Omental fat pad (tissue), 4 donors: ENCODE results near the gene CFAP221. TPM values are rescaled to one million over a fixed set of nuclear protein-coding genes. Genes with fewer than 3 reads are reported as not detected.

Experiments used
- ATAC-seq: fragments of 150-250 bp; one replicate; pipeline ENCODE4 v1.9.1; 2016; ENCODE audit warnings: mild to moderate bottlenecking, moderate library complexity; ENCODE audit not compliant: low FRiP score
- DNase-seq: peaks from one replicate; pipeline ENCODE4 v3.0.0-alpha.2; 2019; ENCODE audit warnings: low spot score
- total RNA-seq, 4 donors: library from RNA; depleted of rRNA; stranded (reverse); fragments of >200 nt; gene quantifications; one replicate each; pipeline ENCODE4 v1.1.0, GENCODE V29; 2016
- TF ChIP-seq, protein P1 (sequence below), 3 donors: fragments of 450-650 bp; IDR thresholded peaks; one replicate each; pipeline ENCODE4 v1.5.1; 2016 to 2017; ENCODE audit warnings: antibody characterized with exemption in 3 of 3, mild to moderate bottlenecking in 3 of 3, moderate library complexity in 2 of 3

The CFAP221 gene
- total RNA-seq, 4 donors from 2014 or later = 1.2 to 1.7 (median 1.3) TPM; not detected in 1

DNA sequence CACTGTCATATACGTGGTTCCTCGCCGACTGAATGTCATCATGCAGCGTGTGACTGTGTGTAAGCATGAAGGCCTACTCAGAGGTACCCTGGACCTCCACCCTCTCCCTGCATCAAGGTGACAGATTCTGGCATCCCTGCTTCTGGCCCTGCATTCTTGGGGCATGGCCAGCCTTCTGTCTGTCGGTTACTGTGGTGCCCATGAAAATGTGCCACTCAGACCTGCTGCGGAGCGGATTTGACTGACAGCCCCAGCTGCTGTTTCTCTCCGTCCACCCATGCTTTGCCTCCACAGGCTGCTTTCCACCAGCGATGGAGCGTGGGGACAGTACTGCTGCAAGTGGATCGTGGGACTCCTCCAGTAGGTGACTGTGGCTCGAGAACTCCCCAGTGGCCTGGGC, 144.4 kb downstream of the CFAP221 start:
- DNase-seq = no peak
- no peak for ATAC-seq
- TF ChIP-seq, protein P1, sequence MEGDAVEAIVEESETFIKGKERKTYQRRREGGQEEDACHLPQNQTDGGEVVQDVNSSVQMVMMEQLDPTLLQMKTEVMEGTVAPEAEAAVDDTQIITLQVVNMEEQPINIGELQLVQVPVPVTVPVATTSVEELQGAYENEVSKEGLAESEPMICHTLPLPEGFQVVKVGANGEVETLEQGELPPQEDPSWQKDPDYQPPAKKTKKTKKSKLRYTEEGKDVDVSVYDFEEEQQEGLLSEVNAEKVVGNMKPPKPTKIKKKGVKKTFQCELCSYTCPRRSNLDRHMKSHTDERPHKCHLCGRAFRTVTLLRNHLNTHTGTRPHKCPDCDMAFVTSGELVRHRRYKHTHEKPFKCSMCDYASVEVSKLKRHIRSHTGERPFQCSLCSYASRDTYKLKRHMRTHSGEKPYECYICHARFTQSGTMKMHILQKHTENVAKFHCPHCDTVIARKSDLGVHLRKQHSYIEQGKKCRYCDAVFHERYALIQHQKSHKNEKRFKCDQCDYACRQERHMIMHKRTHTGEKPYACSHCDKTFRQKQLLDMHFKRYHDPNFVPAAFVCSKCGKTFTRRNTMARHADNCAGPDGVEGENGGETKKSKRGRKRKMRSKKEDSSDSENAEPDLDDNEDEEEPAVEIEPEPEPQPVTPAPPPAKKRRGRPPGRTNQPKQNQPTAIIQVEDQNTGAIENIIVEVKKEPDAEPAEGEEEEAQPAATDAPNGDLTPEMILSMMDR (IDR thresholded peaks at IDR 0.05) = no peak

DNA sequence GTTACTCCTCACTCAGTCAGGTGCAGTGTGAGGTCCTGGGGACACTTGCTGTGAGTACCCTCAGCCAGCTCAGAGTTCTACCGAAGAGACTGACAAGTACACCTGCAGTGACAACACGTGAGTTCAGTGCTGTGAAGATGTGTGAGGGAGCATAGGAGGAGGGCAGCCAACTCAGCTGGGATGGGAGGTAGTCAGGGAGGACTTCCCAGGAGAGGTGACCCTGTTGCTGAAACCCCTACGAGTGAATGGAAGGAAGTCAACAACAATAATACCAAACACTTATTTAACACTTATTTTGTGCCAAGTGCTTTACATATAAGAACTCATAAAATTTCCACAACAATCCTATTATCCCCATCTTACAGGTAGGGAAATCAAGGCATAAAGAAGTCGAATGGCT, 145.0 kb downstream of the CFAP221 start:
- TF ChIP-seq, protein P1 (IDR thresholded peaks at IDR 0.05) = no peak
- DNase-seq (no peak), ATAC-seq (no peak)

DNA sequence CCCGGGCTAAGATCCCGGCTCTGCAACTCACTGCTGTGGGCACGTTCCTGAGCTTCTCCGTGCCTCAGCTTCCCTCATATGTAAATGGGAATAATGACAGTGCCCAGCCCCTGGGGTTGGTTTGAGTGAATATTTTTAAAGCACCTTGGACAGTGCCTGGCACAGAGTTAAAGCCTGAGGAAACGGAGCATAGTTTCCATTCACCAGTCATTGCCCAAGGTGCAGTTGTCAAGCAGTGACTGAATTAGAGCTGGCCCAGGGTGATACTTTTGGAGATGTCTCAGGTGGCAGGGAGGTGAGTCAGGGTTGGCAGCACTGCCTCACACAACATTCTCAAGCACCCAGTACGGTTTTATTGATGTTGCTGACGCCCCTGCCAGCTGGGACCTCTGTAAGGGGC, 146.9 kb downstream of the CFAP221 start:
- no peak for ATAC-seq
- TF ChIP-seq, protein P1 (IDR thresholded peaks at IDR 0.05) = no peak
- DNase-seq = no peak

DNA sequence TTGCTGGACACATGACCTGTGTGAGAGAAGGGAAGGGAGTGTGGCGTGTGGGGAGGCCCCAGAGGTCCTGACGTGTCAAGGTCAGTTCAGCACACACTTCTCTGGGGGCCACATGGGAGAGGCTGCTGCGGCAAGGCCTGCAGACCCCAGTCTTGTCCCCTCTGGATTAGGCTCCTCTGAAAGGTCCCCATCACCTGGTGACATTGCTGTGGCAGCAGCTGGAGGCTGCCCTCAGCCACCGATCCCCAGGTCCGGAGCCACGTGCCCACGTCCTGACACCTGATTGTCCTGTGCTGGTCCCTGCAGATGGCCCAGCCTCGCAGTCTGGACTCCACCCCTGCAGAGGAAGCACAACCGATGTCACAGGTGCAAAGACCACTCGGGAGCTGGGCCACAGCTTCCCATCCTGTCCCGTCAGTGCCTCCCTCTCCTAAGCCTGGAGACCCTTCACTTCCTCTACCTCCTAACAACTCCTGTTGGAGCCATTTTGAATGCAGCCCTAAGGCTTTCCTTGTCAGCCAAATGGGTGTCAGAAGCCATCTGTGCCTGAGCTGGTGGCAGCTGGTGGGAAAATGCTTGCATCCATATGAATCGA, 147.5 kb downstream of the CFAP221 start:
- DNase-seq = no peak
- TF ChIP-seq, protein P1 (IDR thresholded peaks at IDR 0.05) = no peak
- no peak for ATAC-seq

DNA sequence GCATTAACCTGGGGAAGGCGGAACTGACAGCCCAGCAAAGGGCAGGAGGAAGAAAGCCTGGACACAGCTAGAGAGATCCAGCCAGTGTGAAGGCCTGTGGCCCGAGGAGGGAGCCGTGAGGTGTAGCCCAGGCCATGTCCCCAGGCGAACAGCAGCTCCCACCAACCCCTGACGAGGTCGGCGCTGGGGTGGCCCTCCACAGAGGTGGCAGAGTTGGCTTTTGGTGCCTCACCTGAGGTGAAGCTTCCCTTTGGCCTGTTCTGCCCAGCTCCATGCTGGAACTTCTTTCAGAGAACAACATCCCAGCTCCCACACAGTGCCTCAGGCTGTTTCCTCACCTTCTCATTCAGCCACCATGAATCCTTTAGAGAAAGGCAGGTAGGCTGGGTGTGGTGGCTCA, 148.1 kb downstream of the CFAP221 start:
- ATAC-seq (no peak), DNase-seq (no peak)
- TF ChIP-seq, protein P1 (IDR thresholded peaks at IDR 0.05) = no peak

DNA sequence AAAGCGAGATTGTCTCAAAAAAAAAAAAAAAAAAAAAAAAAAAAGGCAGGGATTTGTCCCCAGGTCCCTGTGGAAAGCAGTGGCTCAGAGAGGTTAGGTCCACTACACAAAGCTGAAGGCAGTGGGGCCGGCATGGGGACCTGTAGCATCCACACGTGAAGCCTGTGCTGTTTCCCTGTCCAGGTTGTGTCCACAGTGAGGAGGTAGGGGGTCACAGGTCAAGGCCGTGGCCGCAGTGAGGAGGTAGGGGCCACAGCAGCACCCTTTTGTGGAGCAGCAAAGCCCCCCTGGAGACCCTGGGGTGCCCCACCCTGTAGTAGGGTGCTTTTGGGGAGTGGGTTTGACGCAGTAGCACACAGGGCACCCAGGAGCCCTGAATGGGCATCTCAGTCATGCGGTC, 148.7 kb downstream of the CFAP221 start:
- TF ChIP-seq, protein P1 (IDR thresholded peaks at IDR 0.05) = no peak
- ATAC-seq (no peak), DNase-seq (no peak)

DNA sequence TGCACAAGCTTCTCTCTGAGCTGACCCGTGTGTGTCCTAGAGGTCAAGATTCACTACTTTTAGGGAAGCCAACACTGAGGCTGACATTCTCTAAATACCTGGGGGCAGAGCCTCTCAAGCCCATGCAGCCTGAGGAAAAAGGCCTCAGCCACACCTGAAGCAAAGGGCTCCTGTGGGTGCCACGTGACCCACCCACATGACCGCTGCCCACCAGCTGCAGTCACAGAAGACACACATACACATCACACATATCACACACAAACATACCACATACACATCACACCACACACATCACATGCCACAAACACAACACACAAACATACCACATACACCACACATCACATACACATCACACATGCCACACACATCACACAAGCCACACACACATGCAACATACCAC, 149.3 kb downstream of the CFAP221 start:
- ATAC-seq = no peak
- TF ChIP-seq, protein P1 (IDR thresholded peaks at IDR 0.05) = no peak
- no peak for DNase-seq
